Measurements from ENCODE around the gene PFDN4.
"Not testable (repeated sequence)": the region's sequence is repeated elsewhere in the genome, so short reads cannot be mapped to it uniquely, and the experiment has no call there.

Gene PFDN4

DNA sequence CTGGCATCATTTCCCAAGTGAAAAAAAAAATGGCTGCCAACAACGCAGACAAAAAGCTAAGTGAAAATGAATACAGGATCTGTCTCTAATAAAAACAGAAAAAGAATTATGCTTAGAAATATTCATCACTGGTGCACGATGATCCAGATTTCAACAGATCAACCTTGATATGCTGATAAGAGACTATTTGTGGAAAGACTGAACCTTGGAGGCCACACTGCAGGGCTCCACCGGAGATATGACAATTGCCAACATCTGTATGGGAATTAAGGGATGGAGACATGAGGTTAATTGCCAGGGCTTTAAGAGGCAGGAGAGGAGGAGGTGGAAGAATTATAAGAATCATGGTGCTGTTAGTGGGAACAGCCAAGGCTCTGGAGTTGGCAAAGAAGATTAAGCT, 48.3 kb downstream of the PFDN4 start:
- DNase-seq (ENCODE audit: low read depth): no peak
- no peak overlapping the region for H3K4me3 ChIP-seq (ENCODE audit: low read depth, low read length)
- TF ChIP-seq, protein P1, sequence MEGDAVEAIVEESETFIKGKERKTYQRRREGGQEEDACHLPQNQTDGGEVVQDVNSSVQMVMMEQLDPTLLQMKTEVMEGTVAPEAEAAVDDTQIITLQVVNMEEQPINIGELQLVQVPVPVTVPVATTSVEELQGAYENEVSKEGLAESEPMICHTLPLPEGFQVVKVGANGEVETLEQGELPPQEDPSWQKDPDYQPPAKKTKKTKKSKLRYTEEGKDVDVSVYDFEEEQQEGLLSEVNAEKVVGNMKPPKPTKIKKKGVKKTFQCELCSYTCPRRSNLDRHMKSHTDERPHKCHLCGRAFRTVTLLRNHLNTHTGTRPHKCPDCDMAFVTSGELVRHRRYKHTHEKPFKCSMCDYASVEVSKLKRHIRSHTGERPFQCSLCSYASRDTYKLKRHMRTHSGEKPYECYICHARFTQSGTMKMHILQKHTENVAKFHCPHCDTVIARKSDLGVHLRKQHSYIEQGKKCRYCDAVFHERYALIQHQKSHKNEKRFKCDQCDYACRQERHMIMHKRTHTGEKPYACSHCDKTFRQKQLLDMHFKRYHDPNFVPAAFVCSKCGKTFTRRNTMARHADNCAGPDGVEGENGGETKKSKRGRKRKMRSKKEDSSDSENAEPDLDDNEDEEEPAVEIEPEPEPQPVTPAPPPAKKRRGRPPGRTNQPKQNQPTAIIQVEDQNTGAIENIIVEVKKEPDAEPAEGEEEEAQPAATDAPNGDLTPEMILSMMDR (IDR thresholded peaks at IDR 0.05; ENCODE audit: low read depth, low read length, missing control alignments): no peak

DNA sequence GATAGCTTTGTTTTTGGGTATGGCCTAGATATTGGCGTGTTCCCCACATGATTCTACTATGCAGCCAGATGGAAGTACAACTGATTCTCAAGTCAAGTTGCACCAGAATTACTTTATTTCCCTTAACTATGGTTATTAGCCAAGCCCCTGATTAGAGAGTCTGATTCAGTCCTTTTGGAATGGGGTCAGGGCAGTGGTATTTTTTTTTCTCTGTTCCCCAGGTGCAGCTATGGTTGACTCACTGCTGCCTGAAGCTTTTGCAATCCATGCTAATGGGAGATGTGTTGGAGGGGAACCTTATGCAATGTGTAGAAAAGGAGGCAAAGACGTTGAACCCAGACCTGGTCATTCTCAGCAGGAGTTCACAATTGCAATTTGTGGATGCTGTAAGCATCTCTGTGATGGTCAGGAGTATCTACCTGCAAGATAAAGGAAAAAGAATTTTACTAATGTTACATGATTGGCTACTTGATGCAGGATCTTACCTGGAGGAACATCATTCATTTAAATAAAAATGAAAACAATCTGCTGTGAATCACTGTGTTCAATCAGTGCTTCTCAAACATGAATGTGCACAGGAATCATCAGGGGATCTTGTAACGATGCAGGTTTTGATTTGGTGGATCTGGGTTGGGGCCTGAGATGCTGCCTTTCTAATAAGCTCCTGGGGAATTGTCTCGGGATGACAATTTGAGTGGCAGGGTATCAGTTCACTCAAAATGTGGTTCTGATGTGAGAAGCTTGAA, 49.4 kb downstream of the PFDN4 start:
- TF ChIP-seq, protein P1 (IDR thresholded peaks at IDR 0.05; ENCODE audit: low read depth, low read length, missing control alignments): no peak
- H3K4me3 ChIP-seq (ENCODE audit: low read depth, low read length): no peak overlapping the region
- no peak for DNase-seq (ENCODE audit: low read depth)

DNA sequence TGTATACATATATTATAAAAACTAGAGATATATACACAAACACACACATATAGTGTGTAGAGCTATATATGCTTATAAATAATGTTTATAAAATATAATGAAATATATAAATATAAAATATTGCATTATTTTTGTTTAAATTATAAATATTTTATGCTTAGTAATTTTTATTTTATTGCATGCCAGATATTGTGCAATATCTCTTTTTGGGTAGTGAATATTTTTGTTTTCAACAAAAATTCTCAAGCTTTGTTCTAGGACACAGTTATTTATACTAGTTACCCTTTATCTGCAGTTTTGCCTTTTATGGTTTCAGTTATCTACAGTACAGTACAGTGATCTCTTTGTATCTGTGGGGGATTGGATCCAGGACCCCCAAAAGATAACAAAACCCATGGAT, 52.2 kb downstream of the PFDN4 start:
- no peak overlapping the region for H3K4me3 ChIP-seq (ENCODE audit: low read depth, low read length)
- TF ChIP-seq, protein P1 (IDR thresholded peaks at IDR 0.05; ENCODE audit: low read depth, low read length, missing control alignments): no peak
- no peak for DNase-seq (ENCODE audit: low read depth)

DNA sequence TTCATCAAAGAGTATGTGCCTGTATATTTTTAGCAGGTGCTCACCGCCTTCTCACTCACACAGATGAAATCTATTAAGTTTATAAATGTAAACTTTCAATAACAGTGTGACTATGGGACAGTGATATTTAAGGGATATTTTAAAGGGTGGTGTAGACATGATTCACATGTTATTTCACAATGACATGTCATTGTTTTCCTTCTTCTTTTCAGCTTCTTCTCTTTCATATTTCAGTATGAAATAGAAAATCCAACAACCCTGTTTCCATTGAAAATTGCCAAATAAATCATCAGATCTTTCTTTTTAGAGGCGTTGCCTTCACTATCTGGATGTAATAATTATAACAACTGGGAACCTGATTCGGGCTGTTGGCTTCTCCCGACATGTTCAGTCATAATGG, 54.8 kb downstream of the PFDN4 start:
- TF ChIP-seq, protein P1 (IDR thresholded peaks at IDR 0.05; ENCODE audit: low read depth, low read length, missing control alignments): no peak
- no peak overlapping the region for H3K4me3 ChIP-seq (ENCODE audit: low read depth, low read length)
- no peak for DNase-seq (ENCODE audit: low read depth)

DNA sequence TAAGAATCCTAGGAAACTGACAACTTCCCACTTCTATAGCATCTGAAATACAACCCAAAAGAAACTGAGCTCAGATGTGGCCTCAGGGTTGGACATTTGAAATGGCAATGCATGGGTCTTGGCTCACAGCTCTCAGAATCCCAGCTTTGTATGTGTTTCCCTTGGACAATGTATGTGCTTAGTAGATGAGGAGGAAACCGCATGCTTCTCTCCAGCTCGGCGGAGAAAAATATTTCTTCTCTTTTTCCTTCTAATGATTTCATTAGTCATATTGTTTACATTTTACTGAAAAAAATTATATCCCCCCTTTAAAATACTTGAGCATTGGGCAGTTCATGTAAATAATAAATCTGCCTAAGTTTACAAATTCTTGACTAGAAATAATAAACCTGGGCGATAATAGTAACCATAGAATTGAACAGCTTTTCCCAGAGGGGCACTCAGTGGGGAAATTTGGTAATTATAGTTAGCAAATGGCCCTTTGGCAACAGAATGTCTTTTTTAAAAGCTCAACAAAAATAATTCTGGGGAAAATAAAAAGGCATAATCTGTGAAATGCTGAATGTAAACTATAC, 55.3 kb downstream of the PFDN4 start:
- TF ChIP-seq, protein P1 (IDR thresholded peaks at IDR 0.05; ENCODE audit: low read depth, low read length, missing control alignments): no peak
- no peak overlapping the region for H3K4me3 ChIP-seq (ENCODE audit: low read depth, low read length)
- DNase-seq (ENCODE audit: low read depth): no peak

DNA sequence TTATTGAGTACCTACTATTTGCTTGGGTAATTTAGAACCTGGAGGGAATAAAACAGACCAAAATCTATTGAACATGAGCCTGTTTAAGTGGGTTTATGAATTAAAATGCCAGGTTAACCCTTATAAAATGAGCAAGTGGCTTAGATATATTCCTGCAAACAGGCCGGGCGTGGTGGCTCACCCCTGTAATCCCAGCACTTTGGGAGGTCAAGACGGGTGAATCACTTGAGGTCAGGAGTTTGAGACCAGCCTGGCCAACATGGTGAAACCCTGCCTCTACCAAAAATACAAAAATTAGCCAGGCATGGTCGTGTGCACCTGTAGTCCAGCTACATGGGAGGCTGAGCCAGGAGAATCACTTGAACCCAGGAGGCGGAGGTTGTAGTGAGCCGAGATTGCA, 57.9 kb downstream of the PFDN4 start:
- DNase-seq (ENCODE audit: low read depth); H3K4me3 ChIP-seq (ENCODE audit: low read depth, low read length): not testable (repeated sequence)

DNA sequence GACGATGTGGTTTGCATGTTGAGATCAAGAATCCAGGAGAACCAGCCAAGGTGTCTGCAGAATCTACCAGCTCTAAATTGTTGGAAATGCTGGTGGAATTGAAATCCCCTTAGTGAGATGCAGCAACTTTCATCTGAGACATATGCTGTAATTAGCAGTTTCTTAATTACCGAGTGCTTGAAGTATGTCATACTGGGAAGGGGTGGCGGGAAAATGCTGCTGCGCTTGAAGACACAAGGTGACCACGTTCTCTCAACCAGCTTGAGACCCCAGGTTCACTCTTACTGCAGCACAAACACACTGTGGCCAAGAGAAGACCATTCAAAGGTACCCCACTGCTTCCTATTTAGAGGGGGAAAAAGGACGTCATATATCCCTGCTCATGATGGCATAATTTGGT, 59.0 kb downstream of the PFDN4 start:
- no peak overlapping the region for H3K4me3 ChIP-seq (ENCODE audit: low read depth, low read length)
- no peak for DNase-seq (ENCODE audit: low read depth)
- TF ChIP-seq, protein P1 (IDR thresholded peaks at IDR 0.05; ENCODE audit: low read depth, low read length, missing control alignments): no peak
